ENCODE data around the gene SDC3.

DNA sequence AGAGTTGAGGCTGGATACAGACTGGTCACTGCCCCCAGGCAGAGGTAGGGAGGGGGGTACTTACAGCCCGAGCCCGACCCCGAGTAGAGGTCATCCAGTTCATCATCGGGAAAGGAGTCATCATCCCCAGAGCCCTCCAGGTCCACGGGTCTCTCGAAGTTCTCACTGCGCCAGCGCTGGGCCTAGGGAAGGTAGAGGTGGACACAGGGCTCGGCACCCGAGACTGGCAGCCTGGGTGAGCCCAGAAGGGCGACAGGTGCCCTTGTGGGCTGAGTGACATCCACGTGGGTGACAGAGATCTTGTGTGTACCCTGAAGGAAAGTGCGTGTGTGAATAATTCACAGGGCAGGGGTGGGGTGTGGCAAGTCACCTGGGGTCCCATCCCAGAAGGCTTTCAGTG lies 30.0 kb downstream of the SDC3 start:
- TF ChIP-seq POLR2A (IDR thresholded peaks at IDR 0.05) (no peak), CTCF (IDR thresholded peaks at IDR 0.05) (no peak)

Measured in right lobe of liver (tissue), 4 donors.